Measurements from ENCODE around the gene USP38.

Gene USP38

GRCh38 chr4:143188136-143189088 is 3.7 kb downstream of the USP38 start:
- H3K4me1 Mint-ChIP-seq (ENCODE audit: low read depth): peaks cover 60% of the 10 kb centered on the region
- no peaks in the 10 kb centered on the region for H3K27me3 Mint-ChIP-seq (ENCODE audit: low read depth)
- H3K36me3 Mint-ChIP-seq (ENCODE audit: low read depth): peaks cover 52% of the 10 kb centered on the region
- H3K27ac Mint-ChIP-seq: peak overlapping the region; percentile 74
- peak overlapping the region; percentile 75 for H3K4me3 Mint-ChIP-seq
- H3K9me3 Mint-ChIP-seq: no peaks in the 10 kb centered on the region

GRCh38 chr4:143189528-143189927 is 4.8 kb downstream of the USP38 start:
- H3K27me3 Mint-ChIP-seq (ENCODE audit: low read depth): no peaks in the 10 kb centered on the region
- H3K4me1 Mint-ChIP-seq (ENCODE audit: low read depth): peaks cover 53% of the 10 kb centered on the region
- H3K27ac Mint-ChIP-seq: peak overlapping the region; percentile 77
- no peaks in the 10 kb centered on the region for H3K9me3 Mint-ChIP-seq
- H3K36me3 Mint-ChIP-seq (ENCODE audit: low read depth): peaks cover 49% of the 10 kb centered on the region
- peak overlapping the region; percentile 75 for H3K4me3 Mint-ChIP-seq

GRCh38 chr4:143195581-143195980 is 10.9 kb downstream of the USP38 start:
- Mint-ChIP-seq H3K36me3 (ENCODE audit: low read depth) (peaks cover 48% of the 10 kb centered on the region), H3K27ac (no peak overlapping the region), H3K4me1 (ENCODE audit: low read depth) (peaks cover 25% of the 10 kb centered on the region), H3K27me3 (ENCODE audit: low read depth) (no peaks in the 10 kb centered on the region), H3K4me3 (no peak overlapping the region), H3K9me3 (no peaks in the 10 kb centered on the region)

- peaks cover 19% of the 10 kb centered on the region for H3K4me1 Mint-ChIP-seq (ENCODE audit: low read depth)
- H3K4me3 Mint-ChIP-seq: no peak overlapping the region
- no peaks in the 10 kb centered on the region for H3K27me3 Mint-ChIP-seq (ENCODE audit: low read depth)
- peaks cover 46% of the 10 kb centered on the region for H3K36me3 Mint-ChIP-seq (ENCODE audit: low read depth)
- H3K27ac Mint-ChIP-seq: no peak overlapping the region
- no peaks in the 10 kb centered on the region for H3K9me3 Mint-ChIP-seq
Observed at GRCh38 chr4:143196323-143196722, 11.6 kb downstream of the USP38 start.

GRCh38 chr4:143199503-143199902 is 14.8 kb downstream of the USP38 start:
- Mint-ChIP-seq H3K4me3 (no peak overlapping the region), H3K36me3 (ENCODE audit: low read depth) (peaks cover 43% of the 10 kb centered on the region), H3K4me1 (ENCODE audit: low read depth) (peaks cover 13% of the 10 kb centered on the region), H3K9me3 (no peaks in the 10 kb centered on the region), H3K27ac (no peak overlapping the region), H3K27me3 (ENCODE audit: low read depth) (no peaks in the 10 kb centered on the region)

- no peak overlapping the region for H3K27ac Mint-ChIP-seq
- H3K27me3 Mint-ChIP-seq (ENCODE audit: low read depth): no peaks in the 10 kb centered on the region
- no peak overlapping the region for H3K4me3 Mint-ChIP-seq
- no peaks in the 10 kb centered on the region for H3K9me3 Mint-ChIP-seq
- H3K36me3 Mint-ChIP-seq (ENCODE audit: low read depth): peaks cover 51% of the 10 kb centered on the region
- peaks cover 14% of the 10 kb centered on the region for H3K4me1 Mint-ChIP-seq (ENCODE audit: low read depth)
Observed at GRCh38 chr4:143202824-143203223, 18.1 kb downstream of the USP38 start.

GRCh38 chr4:143203577-143203976 is 18.9 kb downstream of the USP38 start:
- no peaks in the 10 kb centered on the region for H3K9me3 Mint-ChIP-seq
- peaks cover 49% of the 10 kb centered on the region for H3K36me3 Mint-ChIP-seq (ENCODE audit: low read depth)
- H3K4me3 Mint-ChIP-seq: no peak overlapping the region
- H3K27ac Mint-ChIP-seq: no peak overlapping the region
- no peaks in the 10 kb centered on the region for H3K27me3 Mint-ChIP-seq (ENCODE audit: low read depth)
- peaks cover 14% of the 10 kb centered on the region for H3K4me1 Mint-ChIP-seq (ENCODE audit: low read depth)

GRCh38 chr4:143207555-143207954 is 22.8 kb downstream of the USP38 start:
- no peak overlapping the region for H3K27ac Mint-ChIP-seq
- no peaks in the 10 kb centered on the region for H3K27me3 Mint-ChIP-seq (ENCODE audit: low read depth)
- peaks cover 8% of the 10 kb centered on the region for H3K4me1 Mint-ChIP-seq (ENCODE audit: low read depth)
- H3K9me3 Mint-ChIP-seq: no peaks in the 10 kb centered on the region
- peaks cover 30% of the 10 kb centered on the region for H3K36me3 Mint-ChIP-seq (ENCODE audit: low read depth)
- H3K4me3 Mint-ChIP-seq: no peak overlapping the region

- Mint-ChIP-seq H3K4me3 (no peak overlapping the region), H3K9me3 (no peaks in the 10 kb centered on the region), H3K27me3 (ENCODE audit: low read depth) (no peaks in the 10 kb centered on the region), H3K27ac (no peak overlapping the region), H3K4me1 (ENCODE audit: low read depth) (peaks cover 6% of the 10 kb centered on the region), H3K36me3 (ENCODE audit: low read depth) (peaks cover 18% of the 10 kb centered on the region)
Observed at GRCh38 chr4:143212566-143212965, 27.8 kb downstream of the USP38 start.

GRCh38 chr4:143215873-143216272 is 31.2 kb downstream of the USP38 start:
- peaks cover 26% of the 10 kb centered on the region for H3K36me3 Mint-ChIP-seq (ENCODE audit: low read depth)
- H3K4me1 Mint-ChIP-seq (ENCODE audit: low read depth): peaks cover 7% of the 10 kb centered on the region
- H3K4me3 Mint-ChIP-seq: no peak overlapping the region
- H3K27me3 Mint-ChIP-seq (ENCODE audit: low read depth): no peaks in the 10 kb centered on the region
- H3K9me3 Mint-ChIP-seq: no peaks in the 10 kb centered on the region
- H3K27ac Mint-ChIP-seq: no peak overlapping the region

GRCh38 chr4:143224255-143224654 is 39.5 kb downstream of the USP38 start:
- no peaks in the 10 kb centered on the region for H3K4me1 Mint-ChIP-seq (ENCODE audit: low read depth)
- H3K27ac Mint-ChIP-seq: no peak overlapping the region
- peaks cover 18% of the 10 kb centered on the region for H3K36me3 Mint-ChIP-seq (ENCODE audit: low read depth)
- H3K27me3 Mint-ChIP-seq (ENCODE audit: low read depth): no peaks in the 10 kb centered on the region
- no peaks in the 10 kb centered on the region for H3K9me3 Mint-ChIP-seq
- no peak overlapping the region for H3K4me3 Mint-ChIP-seq

GRCh38 chr4:143225167-143225566 is 40.5 kb downstream of the USP38 start:
- Mint-ChIP-seq H3K4me3 (no peak overlapping the region), H3K27ac (no peak overlapping the region), H3K4me1 (ENCODE audit: low read depth) (no peaks in the 10 kb centered on the region), H3K36me3 (ENCODE audit: low read depth) (peaks cover 15% of the 10 kb centered on the region), H3K27me3 (ENCODE audit: low read depth) (no peaks in the 10 kb centered on the region), H3K9me3 (no peaks in the 10 kb centered on the region)

- peaks cover 3% of the 10 kb centered on the region for H3K36me3 Mint-ChIP-seq (ENCODE audit: low read depth)
- no peak overlapping the region for H3K27ac Mint-ChIP-seq
- no peaks in the 10 kb centered on the region for H3K9me3 Mint-ChIP-seq
- no peaks in the 10 kb centered on the region for H3K27me3 Mint-ChIP-seq (ENCODE audit: low read depth)
- H3K4me3 Mint-ChIP-seq: no peak overlapping the region
- no peaks in the 10 kb centered on the region for H3K4me1 Mint-ChIP-seq (ENCODE audit: low read depth)
Observed at GRCh38 chr4:143230683-143231082, 46.0 kb downstream of the USP38 start.

- Mint-ChIP-seq H3K4me3 (no peak overlapping the region), H3K9me3 (no peaks in the 10 kb centered on the region), H3K36me3 (ENCODE audit: low read depth) (no peaks in the 10 kb centered on the region), H3K4me1 (ENCODE audit: low read depth) (no peaks in the 10 kb centered on the region), H3K27ac (no peak overlapping the region), H3K27me3 (ENCODE audit: low read depth) (no peaks in the 10 kb centered on the region)
Observed at GRCh38 chr4:143232277-143232676, 47.6 kb downstream of the USP38 start.

- H3K27ac Mint-ChIP-seq: no peak overlapping the region
- no peaks in the 10 kb centered on the region for H3K27me3 Mint-ChIP-seq (ENCODE audit: low read depth)
- no peak overlapping the region for H3K4me3 Mint-ChIP-seq
- no peaks in the 10 kb centered on the region for H3K4me1 Mint-ChIP-seq (ENCODE audit: low read depth)
- no peaks in the 10 kb centered on the region for H3K36me3 Mint-ChIP-seq (ENCODE audit: low read depth)
- H3K9me3 Mint-ChIP-seq: no peaks in the 10 kb centered on the region
Observed at GRCh38 chr4:143234153-143234552, 49.4 kb downstream of the USP38 start.

Data from T-helper 1 cell treated with Interleukin-12 subunit alpha and Interleukin-12 subunit beta and Interleukin-4 antibody, amounts not matched to agents 30 μg/mL and 1 μg/mL, for 36 hours (primary cell).